Liver (tissue), 9 donors: ENCODE results near the gene ELK1. TPM values are rescaled to one million over a fixed set of nuclear protein-coding genes. Genes with fewer than 3 reads are reported as not detected.

ENCODE experiments used
- DNase-seq: peaks from one replicate; pipeline ENCODE4 v3.0.0-alpha.2; 2017; ENCODE audit warnings: low spot score
- H3K27ac ChIP-seq, 2 donors: one replicate each; pipeline ENCODE4 v1.7.0; 2013; ENCODE audit warnings: inconsistent platforms in 2 of 2, low read length in 2 of 2, control low read depth in 1 of 2, low read depth in 1 of 2, mild to moderate bottlenecking in 1 of 2
- H3K27me3 ChIP-seq, 4 donors: one replicate each; pipeline versions ENCODE4 v1.6.1 to v1.7.0; 2013; ENCODE audit warnings: low read length in 3 of 4, inconsistent platforms in 1 of 4, mild to moderate bottlenecking in 1 of 4, moderate library complexity in 1 of 4; ENCODE audit not compliant: control insufficient read depth in 4 of 4, insufficient read depth in 4 of 4
- H3K36me3 ChIP-seq, 4 donors: one replicate each; pipeline versions ENCODE4 v1.6.1 to v1.7.0; 2013; ENCODE audit warnings: low read length in 3 of 4, mild to moderate bottlenecking in 3 of 4, low read depth in 1 of 4, moderate library complexity in 1 of 4; ENCODE audit not compliant: control insufficient read depth in 4 of 4, insufficient read depth in 3 of 4
- H3K4me1 ChIP-seq, 4 donors: one replicate each; pipeline versions ENCODE4 v1.6.1 to v1.7.0; 2013; ENCODE audit warnings: low read length in 3 of 4, mild to moderate bottlenecking in 3 of 4, moderate library complexity in 1 of 4; ENCODE audit not compliant: control insufficient read depth in 4 of 4, insufficient read depth in 4 of 4
- H3K4me3 ChIP-seq, 3 donors: one replicate each; pipeline versions ENCODE4 v1.6.1 to v1.7.0; 2013; ENCODE audit warnings: low read length in 3 of 3, control low read depth in 1 of 3, low read depth in 1 of 3, mild to moderate bottlenecking in 1 of 3
- H3K9ac ChIP-seq, 2 donors: one replicate each; pipeline ENCODE4 v1.7.0; 2013; ENCODE audit warnings: low read length in 2 of 2, mild to moderate bottlenecking in 2 of 2, moderate library complexity in 2 of 2, control low read depth in 1 of 2, low read depth in 1 of 2
- H3K9me3 ChIP-seq, 4 donors: one replicate each; pipeline versions ENCODE4 v1.6.1 to v1.7.0; 2013; ENCODE audit warnings: low read length in 3 of 4; ENCODE audit not compliant: control insufficient read depth in 4 of 4
- ATF3 ChIP-seq: IDR thresholded peaks from 2 replicates; pipeline ENCODE4 v1.6.1; 2016; ENCODE audit warnings: antibody characterized with exemption
- FOXA2 ChIP-seq: IDR thresholded peaks from 2 replicates; pipeline ENCODE4 v1.6.1; 2016; ENCODE audit warnings: antibody characterized with exemption
- GABPA ChIP-seq, 2 donors: IDR thresholded peaks in 1 of 2; conservative IDR thresholded peaks in 1 of 2; 2 replicates each; pipeline ENCODE4 v1.6.1; 2016; ENCODE audit warnings: antibody characterized with exemption in 2 of 2, mild to moderate bottlenecking in 1 of 2, moderate library complexity in 1 of 2
- JUND ChIP-seq, 2 donors: IDR thresholded peaks; 2 replicates each; pipeline ENCODE4 v1.6.1; 2016; ENCODE audit warnings: antibody characterized with exemption in 2 of 2
- RAD21 ChIP-seq, 2 donors: IDR thresholded peaks; 2 replicates each; pipeline ENCODE4 v1.6.1; 2016; ENCODE audit warnings: antibody characterized with exemption in 2 of 2, mild to moderate bottlenecking in 2 of 2
- TAF1 ChIP-seq: conservative IDR thresholded peaks from 2 replicates; pipeline ENCODE4 v1.6.1; 2016; ENCODE audit warnings: antibody characterized with exemption, mild to moderate bottlenecking
- YY1 ChIP-seq: IDR thresholded peaks from 2 replicates; pipeline ENCODE4 v1.6.1; 2016; ENCODE audit warnings: antibody characterized with exemption, mild to moderate bottlenecking
- WGBS: extraction: QIAGEN DNeasy Blood & Tissue Kit; methylation state at CpG from one replicate; pipeline ENCODE4 v1.1.7; 2013; 5-methylcytosine and 5-hydroxymethylcytosine counted together
- polyA plus RNA-seq, 2 donors: library from polyadenylated mRNA; stranded (reverse) in 1 of 2; unstranded in 1 of 2; fragments of 200-250 nt in 1 of 2; fragments of >200 nt in 1 of 2; fragmentation: Nextera tagmentation in 1 of 2; extraction: Ambion mirVana in 1 of 2; gene quantifications; one replicate each; pipeline versions ENCODE4 v1.2.1 to v1.2.3, GENCODE V29; 2013 to 2015
- total RNA-seq, 2 donors: library from RNA; depleted of rRNA; stranded (reverse); fragments of >200 nt; gene quantifications; one replicate each; pipeline ENCODE4 v1.2.3, GENCODE V29; 2014
- TF ChIP-seq, protein P1 (sequence below): IDR thresholded peaks from 2 replicates; pipeline ENCODE4 v1.6.1; 2016; ENCODE audit warnings: antibody characterized with exemption
- TF ChIP-seq, protein P2 (sequence below): IDR thresholded peaks from 2 replicates; pipeline ENCODE4 v1.6.1; 2016; ENCODE audit warnings: antibody characterized with exemption
- TF ChIP-seq, protein P3 (sequence below): fragments of 150-350 bp; IDR thresholded peaks from 2 replicates; pipeline ENCODE4 v1.5.1; 2017; ENCODE audit warnings: improper control_type of control experiment, low read depth, low read length; ENCODE audit not compliant: missing input control
- donor health status: healthy.
- donor health status: healthy.
- donor health status: healthy.
- donor health status: healthy.
- donor health status: healthy.

The ELK1 gene
- total and polyA plus RNA-seq, 4 donors: 6.2 to 20.2 (median 11.6) TPM

GRCh38 chrX:47631676-47632075 lies 18.7 kb downstream of the ELK1 start:
- WGBS: 89% methylated on average over 5 of the region's 5 CpGs
- peaks cover 0 to 7% (median 0%) of the 10 kb centered on the region in 4 donors for H3K4me1 ChIP-seq
- DNase-seq: no peak

DNA sequence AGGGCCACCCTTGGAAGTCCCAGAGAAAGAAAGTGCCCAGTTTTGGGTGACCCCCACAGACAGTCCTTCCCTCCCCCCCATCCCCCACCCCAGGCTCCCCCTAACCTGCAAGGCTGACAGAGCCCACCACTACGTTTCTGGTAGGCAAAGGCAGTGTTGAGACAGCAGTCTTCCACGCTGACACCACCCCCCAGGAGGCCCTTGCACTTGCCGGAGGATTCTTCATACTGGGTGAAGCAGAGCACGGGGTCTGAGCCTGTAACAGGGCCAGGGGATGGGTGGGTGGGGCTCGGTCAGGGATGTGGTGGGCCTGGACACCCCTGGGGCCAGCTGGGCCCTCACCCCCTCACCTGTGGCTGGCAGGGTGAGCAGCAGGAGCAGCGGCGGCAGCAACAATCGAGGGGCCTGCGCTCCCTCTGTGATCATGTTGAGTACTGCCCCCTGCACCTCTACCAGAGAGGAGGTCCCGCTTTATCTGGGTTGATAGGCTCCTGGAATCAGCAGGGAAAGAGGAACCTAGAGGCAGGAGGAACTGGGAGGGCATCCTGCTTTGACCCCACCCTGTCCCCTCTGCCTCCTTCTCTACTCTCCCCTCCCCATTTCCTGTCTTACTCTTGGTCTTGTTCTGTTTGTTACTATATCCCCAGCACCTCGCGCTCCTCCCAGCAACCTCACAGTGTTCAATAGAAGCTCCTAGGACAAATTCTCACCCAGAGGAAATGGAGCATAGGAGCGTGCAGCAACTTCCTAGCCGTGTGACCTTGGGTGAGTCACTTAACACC lies 20.8 kb downstream of the ELK1 start, which contains the start of gene CFP:
Gene CFP (minus strand): TSS at position 512 of the 782 bp plus-strand sequence. CDS start 86 bp downstream, at position 426.
- H3K4me1 ChIP-seq: peaks cover 0 to 7% (median 0%) of the 10 kb centered on the region in 4 donors
- peaks cover 0 to 2% (median 0%) of the 10 kb centered on the region in 4 donors for H3K36me3 ChIP-seq
- H3K27ac ChIP-seq: peak within 1 kb of the TSS in 1 of 2 donors; percentile 50
- 61% methylated on average over 14 of the region's 14 CpGs for WGBS
- H3K4me3 ChIP-seq: peak within 1 kb of the TSS in 1 of 3 donors; percentile 8
- TF ChIP-seq FOXA2: no peak
- TF ChIP-seq, protein P1, sequence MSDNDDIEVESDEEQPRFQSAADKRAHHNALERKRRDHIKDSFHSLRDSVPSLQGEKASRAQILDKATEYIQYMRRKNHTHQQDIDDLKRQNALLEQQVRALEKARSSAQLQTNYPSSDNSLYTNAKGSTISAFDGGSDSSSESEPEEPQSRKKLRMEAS: no peak
- TF ChIP-seq, protein P2, sequence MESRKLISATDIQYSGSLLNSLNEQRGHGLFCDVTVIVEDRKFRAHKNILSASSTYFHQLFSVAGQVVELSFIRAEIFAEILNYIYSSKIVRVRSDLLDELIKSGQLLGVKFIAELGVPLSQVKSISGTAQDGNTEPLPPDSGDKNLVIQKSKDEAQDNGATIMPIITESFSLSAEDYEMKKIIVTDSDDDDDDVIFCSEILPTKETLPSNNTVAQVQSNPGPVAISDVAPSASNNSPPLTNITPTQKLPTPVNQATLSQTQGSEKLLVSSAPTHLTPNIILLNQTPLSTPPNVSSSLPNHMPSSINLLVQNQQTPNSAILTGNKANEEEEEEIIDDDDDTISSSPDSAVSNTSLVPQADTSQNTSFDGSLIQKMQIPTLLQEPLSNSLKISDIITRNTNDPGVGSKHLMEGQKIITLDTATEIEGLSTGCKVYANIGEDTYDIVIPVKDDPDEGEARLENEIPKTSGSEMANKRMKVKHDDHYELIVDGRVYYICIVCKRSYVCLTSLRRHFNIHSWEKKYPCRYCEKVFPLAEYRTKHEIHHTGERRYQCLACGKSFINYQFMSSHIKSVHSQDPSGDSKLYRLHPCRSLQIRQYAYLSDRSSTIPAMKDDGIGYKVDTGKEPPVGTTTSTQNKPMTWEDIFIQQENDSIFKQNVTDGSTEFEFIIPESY: no peak
- TF ChIP-seq TAF1: no peak
- TF ChIP-seq GABPA (IDR thresholded peaks at IDR 0.05 in 1 of 2, conservative IDR thresholded peaks at IDR 0.05 in 1 of 2): no peak
- no peak for DNase-seq
- no peak within 1 kb of the TSS for H3K9ac ChIP-seq
- no peaks in the 10 kb centered on the region for H3K9me3 ChIP-seq
- no peaks in the 10 kb centered on the region for H3K27me3 ChIP-seq

More at GRCh38 chrX:47631676-47632075, 18.7 kb downstream of the ELK1 start:
- Histone ChIP-seq H3K36me3 (peaks cover 0 to 10% (median 2%) of the 10 kb centered on the region in 4 donors), H3K9ac (no peak overlapping the region), H3K4me3 (no peak overlapping the region), H3K27ac (no peak overlapping the region), H3K9me3 (no peaks in the 10 kb centered on the region), H3K27me3 (no peaks in the 10 kb centered on the region)
- no peak for TF ChIP-seq GABPA (IDR thresholded peaks at IDR 0.05 in 1 of 2, conservative IDR thresholded peaks at IDR 0.05 in 1 of 2)
- TF ChIP-seq, protein P2: no peak

- H3K27ac ChIP-seq: peak overlapping the region in 1 of 2 donors; percentile 31
Measured at GRCh38 chrX:47628982-47629381, 21.4 kb downstream of the ELK1 start.

More at GRCh38 chrX:47628982-47629381, 21.4 kb downstream of the ELK1 start:
- peaks cover 0 to 7% (median 0%) of the 10 kb centered on the region in 4 donors for H3K4me1 ChIP-seq
- H3K9ac ChIP-seq: no peak overlapping the region
- peaks cover 0 to 2% (median 0%) of the 10 kb centered on the region in 4 donors for H3K36me3 ChIP-seq
- no peak overlapping the region for H3K4me3 ChIP-seq
- H3K27me3 ChIP-seq: no peaks in the 10 kb centered on the region
- 95% methylated on average over 1 of the region's 1 CpG for WGBS
- TF ChIP-seq ATF3 (no peak), YY1 (no peak), RAD21 (IDR thresholded peaks at IDR 0.05) (peak; percentile 62 to 74), JUND (IDR thresholded peaks at IDR 0.05) (no peak), GABPA (IDR thresholded peaks at IDR 0.05 in 1 of 2, conservative IDR thresholded peaks at IDR 0.05 in 1 of 2) (no peak), FOXA2 (no peak)
- TF ChIP-seq, protein P2: no peak
- TF ChIP-seq, protein P3, sequence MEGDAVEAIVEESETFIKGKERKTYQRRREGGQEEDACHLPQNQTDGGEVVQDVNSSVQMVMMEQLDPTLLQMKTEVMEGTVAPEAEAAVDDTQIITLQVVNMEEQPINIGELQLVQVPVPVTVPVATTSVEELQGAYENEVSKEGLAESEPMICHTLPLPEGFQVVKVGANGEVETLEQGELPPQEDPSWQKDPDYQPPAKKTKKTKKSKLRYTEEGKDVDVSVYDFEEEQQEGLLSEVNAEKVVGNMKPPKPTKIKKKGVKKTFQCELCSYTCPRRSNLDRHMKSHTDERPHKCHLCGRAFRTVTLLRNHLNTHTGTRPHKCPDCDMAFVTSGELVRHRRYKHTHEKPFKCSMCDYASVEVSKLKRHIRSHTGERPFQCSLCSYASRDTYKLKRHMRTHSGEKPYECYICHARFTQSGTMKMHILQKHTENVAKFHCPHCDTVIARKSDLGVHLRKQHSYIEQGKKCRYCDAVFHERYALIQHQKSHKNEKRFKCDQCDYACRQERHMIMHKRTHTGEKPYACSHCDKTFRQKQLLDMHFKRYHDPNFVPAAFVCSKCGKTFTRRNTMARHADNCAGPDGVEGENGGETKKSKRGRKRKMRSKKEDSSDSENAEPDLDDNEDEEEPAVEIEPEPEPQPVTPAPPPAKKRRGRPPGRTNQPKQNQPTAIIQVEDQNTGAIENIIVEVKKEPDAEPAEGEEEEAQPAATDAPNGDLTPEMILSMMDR: peak; percentile 15
- TF ChIP-seq, protein P1: no peak
- no peak for DNase-seq
- H3K9me3 ChIP-seq: no peaks in the 10 kb centered on the region
